SK-N-SH (cell line): ENCODE data around the gene GRK5. TPM values are rescaled to one million over a fixed set of nuclear protein-coding genes. Genes with fewer than 3 reads are reported as not detected.

Source experiments
- CTCF ChIA-PET: fragments of 300-600, 350-600 bp; formaldehyde crosslinking; extraction: SDS; loops from one replicate; lab custom pipeline; 2021; lab: Yijun Ruan, JAX
- POLR2A ChIA-PET: fragments of 350-600 bp; sonication (Branson Sonifier 250); formaldehyde crosslinking; extraction: SDS; loops from one replicate; lab custom pipeline; 2020; ENCODE audit warnings: antibody characterized with exemption, inconsistent platforms; lab: Yijun Ruan, JAX
- DNase-seq: peaks from one replicate; pipeline ENCODE4 v3.0.0; 2012
- H2AFZ ChIP-seq: fragments of 200-600 bp; sonication (generic); 2 replicates; pipeline ENCODE4 v1.8.1; 2016; ENCODE audit warnings: antibody characterized with exemption, mild to moderate bottlenecking, low read depth
- H3F3A ChIP-seq: fragments of 200-600 bp; sonication (generic); replicated peaks from 2 replicates; pipeline ENCODE3; 2016; ENCODE audit warnings: antibody characterized with exemption, mild to moderate bottlenecking; ENCODE audit not compliant: insufficient read depth
- H3K27ac ChIP-seq, 2 experiments: fragments of 200-500 bp in 1 of 2; fragments of 200-600 bp in 1 of 2; sonication (Bioruptor generic) in 1 of 2; sonication (generic), shearing (Covaris generic) in 1 of 2; 2 replicates each; pipeline versions ENCODE4 v1.5.1 to v1.6.1; 2014 to 2016; ENCODE audit warnings: low read depth in 2 of 2, inconsistent platforms in 1 of 2, low read length in 1 of 2, mild to moderate bottlenecking in 1 of 2, mixed read lengths in 1 of 2
- H3K27me3 ChIP-seq: fragments of 200-600 bp; sonication (generic), shearing (Covaris generic); 2 replicates; pipeline ENCODE4 v1.6.1; 2016; ENCODE audit warnings: mixed run types; ENCODE audit not compliant: insufficient read depth
- H3K36me3 ChIP-seq, 2 experiments: fragments of 200-500 bp in 1 of 2; fragments of 200-600 bp in 1 of 2; sonication (Bioruptor generic) in 1 of 2; sonication (generic) in 1 of 2; replicated peaks in 1 of 2; 2 replicates each; pipeline versions ENCODE3 to v1.5.1; 2014 to 2016; ENCODE audit warnings: low read length in 1 of 2, mild to moderate bottlenecking in 1 of 2; ENCODE audit not compliant: insufficient read depth in 2 of 2, control insufficient read depth in 1 of 2
- H3K4me1 ChIP-seq, 2 experiments: fragments of 200-500 bp in 1 of 2; fragments of 200-600 bp in 1 of 2; sonication (Bioruptor generic) in 1 of 2; sonication (generic), shearing (Covaris generic) in 1 of 2; 2 replicates each; pipeline versions ENCODE4 v1.5.1 to v1.6.1; 2014 to 2016; ENCODE audit warnings: low read depth in 1 of 2, low read length in 1 of 2, mixed run types in 1 of 2; ENCODE audit not compliant: insufficient read depth in 2 of 2, control insufficient read depth in 1 of 2
- H3K4me2 ChIP-seq: fragments of 200-600 bp; sonication (generic), shearing (Covaris generic); 2 replicates; pipeline ENCODE4 v1.6.1; 2017; ENCODE audit warnings: mixed run types
- H3K4me3 ChIP-seq, 2 experiments: fragments of 200-500 bp in 1 of 2; fragments of 200-600 bp in 1 of 2; sonication (Bioruptor generic) in 1 of 2; sonication (generic), shearing (Covaris generic) in 1 of 2; 2 replicates each; pipeline versions ENCODE4 v1.5.1 to v1.8.1; 2014 to 2016; ENCODE audit warnings: low read depth in 2 of 2, inconsistent platforms in 1 of 2, low read length in 1 of 2, mild to moderate bottlenecking in 1 of 2, mixed read lengths in 1 of 2, moderate library complexity in 1 of 2
- H3K79me2 ChIP-seq: fragments of 200-600 bp; sonication (generic); 2 replicates; pipeline ENCODE4 v1.8.1; 2017; ENCODE audit warnings: mild to moderate bottlenecking; ENCODE audit not compliant: insufficient read depth
- H3K9ac ChIP-seq: fragments of 200-600 bp; sonication (generic); 2 replicates; pipeline ENCODE4 v1.6.1; 2017; ENCODE audit warnings: mixed run types
- H3K9me2 ChIP-seq: fragments of 200-600 bp; sonication (generic); 2 replicates; pipeline ENCODE4 v1.6.1; 2017; ENCODE audit warnings: mixed run types
- H3K9me3 ChIP-seq: fragments of 200-600 bp; sonication (generic); 2 replicates; pipeline ENCODE4 v1.6.1; 2017; ENCODE audit warnings: mixed run types, mild to moderate bottlenecking, moderate library complexity
- H4K20me1 ChIP-seq: fragments of 200-600 bp; sonication (generic); 2 replicates; pipeline ENCODE4 v1.6.1; 2017; ENCODE audit warnings: mild to moderate bottlenecking, mixed run types; ENCODE audit not compliant: insufficient read depth
- CHD2 ChIP-seq: fragments of 150-350 bp; IDR thresholded peaks from 2 replicates; pipeline ENCODE4 v1.6.1; 2018; ENCODE audit warnings: low read length; ENCODE audit not compliant: partially characterized antibody
- ELF1 ChIP-seq: IDR thresholded peaks from 2 replicates; pipeline ENCODE4 v1.4.0; 2012
- EP300 ChIP-seq, 2 experiments: IDR thresholded peaks; 2 replicates each; pipeline versions ENCODE4 v1.4.0 to v1.6.1; 2012; ENCODE audit warnings: borderline replicate concordance in 1 of 2, low read depth in 1 of 2, low read length in 1 of 2
- FOSL2 ChIP-seq: IDR thresholded peaks from 2 replicates; pipeline ENCODE4 v1.4.0; 2012; ENCODE audit warnings: low read depth, mild to moderate bottlenecking, moderate library complexity, borderline replicate concordance
- FOXJ3 ChIP-seq: sonication (generic); formaldehyde crosslinking; IDR thresholded peaks from 2 replicates; pipeline ENCODE4 v1.5.1; 2020; ENCODE audit warnings: mild to moderate bottlenecking, missing genetic modification reagents
- GATA2 ChIP-seq: sonication (generic); formaldehyde crosslinking; IDR thresholded peaks from 2 replicates; pipeline ENCODE4 v1.5.0; 2020; ENCODE audit warnings: mild to moderate bottlenecking, missing genetic modification reagents
- JUND ChIP-seq: IDR thresholded peaks from 2 replicates; pipeline ENCODE4 v1.4.0; 2012
- NRF1 ChIP-seq: IDR thresholded peaks from 2 replicates; pipeline ENCODE4 v1.6.1; 2012; ENCODE audit warnings: low read depth, mild to moderate bottlenecking, low read length
- RFX5 ChIP-seq: IDR thresholded peaks from 2 replicates; pipeline ENCODE4 v1.6.1; 2012; ENCODE audit warnings: mild to moderate bottlenecking, improper control_type of control experiment, low read length
- RXRA ChIP-seq: IDR thresholded peaks from 2 replicates; pipeline ENCODE4 v1.4.0; 2012; ENCODE audit warnings: low read depth, mild to moderate bottlenecking, borderline replicate concordance
- SMC3 ChIP-seq: IDR thresholded peaks from 2 replicates; pipeline ENCODE4 v1.6.1; 2012; ENCODE audit warnings: low read depth, low read length, improper control_type of control experiment
- TEAD4 ChIP-seq: IDR thresholded peaks from 2 replicates; pipeline ENCODE4 v1.4.0; 2012; ENCODE audit warnings: mild to moderate bottlenecking, borderline replicate concordance; ENCODE audit not compliant: insufficient read depth
- YY1 ChIP-seq: IDR thresholded peaks from 2 replicates; pipeline ENCODE4 v1.4.0; 2012; ENCODE audit warnings: low read depth, mild to moderate bottlenecking
- WGBS: methylation state at CpG from one replicate; pipeline ENCODE4 v1.1.6; 2017; ENCODE audit warnings: low lambda C conversion rate; 5-methylcytosine and 5-hydroxymethylcytosine counted together
- polyA plus RNA-seq, 3 experiments: library from polyadenylated mRNA; depleted of rRNA; stranded (reverse); fragments of >200 nt; gene quantifications; 2 replicates each; pipeline ENCODE4 v1.2.3, GENCODE V29; 2012
- TF ChIP-seq, protein P1 (sequence below): fragments of 200-600 bp; sonication (generic); IDR thresholded peaks from 2 replicates; pipeline ENCODE4 v1.6.1; 2017; ENCODE audit warnings: antibody characterized with exemption, mild to moderate bottlenecking, moderate library complexity
- TF ChIP-seq, protein P2 (sequence below): fragments of 150-350 bp; IDR thresholded peaks from 2 replicates; pipeline ENCODE4 v1.6.1; 2016; ENCODE audit warnings: mild to moderate bottlenecking, low read depth, low read length
- TF ChIP-seq, protein P3 (sequence below): IDR thresholded peaks from 2 replicates; pipeline ENCODE4 v1.4.0; 2012; ENCODE audit warnings: low read depth, borderline replicate concordance
- TF ChIP-seq, protein P4 (sequence below): IDR thresholded peaks from 2 replicates; pipeline ENCODE4; 2012

The GRK5 gene
- polyA plus RNA-seq, 1 of the 3 experiments (the other 2 are of a cell fraction), result 12.1 TPM

DNA sequence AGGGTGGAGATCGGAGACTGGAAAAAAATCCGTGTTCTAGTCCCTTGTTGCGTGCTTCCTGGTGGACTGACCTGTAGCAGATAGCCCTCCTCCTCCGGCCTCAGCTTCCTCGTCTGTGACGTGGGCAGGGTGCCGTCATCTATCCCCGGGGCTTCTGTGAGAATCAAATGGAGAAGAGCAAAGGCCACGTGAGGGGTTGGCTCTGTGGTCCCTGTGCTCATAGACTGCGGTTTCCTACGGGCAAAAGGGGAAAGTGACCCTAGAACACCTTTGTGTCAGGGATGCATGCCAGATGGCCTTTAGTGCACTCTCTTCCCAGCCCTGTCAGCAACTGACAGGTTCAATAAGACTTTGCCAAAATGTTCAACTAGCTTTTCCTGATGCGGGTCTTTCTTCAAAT lies 33.7 kb downstream of the GRK5 start:
- Histone ChIP-seq H2AFZ (no peak overlapping the region), H3F3A (peaks cover 5% of the 10 kb centered on the region), H3K9me2 (no peaks in the 10 kb centered on the region), H3K27me3 (no peaks in the 10 kb centered on the region), H3K79me2 (peaks cover 13% of the 10 kb centered on the region), H4K20me1 (no peaks in the 10 kb centered on the region), H3K4me3 (no peak overlapping the region), H3K27ac (no peak overlapping the region), H3K9me3 (no peaks in the 10 kb centered on the region), H3K4me2 (no peak overlapping the region), H3K4me1 (peaks cover 16 to 24% of the 10 kb centered on the region in 2 experiments), H3K9ac (no peak overlapping the region), H3K36me3 (no peaks in the 10 kb centered on the region)
- POLR2A ChIA-PET, result no interaction called here
- 94% methylated on average over 12 of the region's 12 CpGs for WGBS
- DNase-seq, result no peak
- CTCF ChIA-PET, result interaction anchor here (0.9 to 2.0 kb wide), 4 partner anchors 11 to 204 kb away, joined by 3 to 9 read pairs (median 3); no protein-coding TSS in a partner anchor
- TF ChIP-seq TEAD4 (no peak), FOXJ3 (no peak), SMC3 (no peak), YY1 (no peak), JUND (no peak), ELF1 (no peak), CHD2 (no peak), RFX5 (no peak), RXRA (no peak), NRF1 (no peak), EP300 (IDR thresholded peaks at IDR 0.05; ENCODE audit: borderline replicate concordance in 1 of 2, low read depth in 1 of 2, low read length in 1 of 2) (no peak), GATA2 (CRISPR knock-in tag) (no peak), FOSL2 (no peak)
- TF ChIP-seq, protein P1, sequence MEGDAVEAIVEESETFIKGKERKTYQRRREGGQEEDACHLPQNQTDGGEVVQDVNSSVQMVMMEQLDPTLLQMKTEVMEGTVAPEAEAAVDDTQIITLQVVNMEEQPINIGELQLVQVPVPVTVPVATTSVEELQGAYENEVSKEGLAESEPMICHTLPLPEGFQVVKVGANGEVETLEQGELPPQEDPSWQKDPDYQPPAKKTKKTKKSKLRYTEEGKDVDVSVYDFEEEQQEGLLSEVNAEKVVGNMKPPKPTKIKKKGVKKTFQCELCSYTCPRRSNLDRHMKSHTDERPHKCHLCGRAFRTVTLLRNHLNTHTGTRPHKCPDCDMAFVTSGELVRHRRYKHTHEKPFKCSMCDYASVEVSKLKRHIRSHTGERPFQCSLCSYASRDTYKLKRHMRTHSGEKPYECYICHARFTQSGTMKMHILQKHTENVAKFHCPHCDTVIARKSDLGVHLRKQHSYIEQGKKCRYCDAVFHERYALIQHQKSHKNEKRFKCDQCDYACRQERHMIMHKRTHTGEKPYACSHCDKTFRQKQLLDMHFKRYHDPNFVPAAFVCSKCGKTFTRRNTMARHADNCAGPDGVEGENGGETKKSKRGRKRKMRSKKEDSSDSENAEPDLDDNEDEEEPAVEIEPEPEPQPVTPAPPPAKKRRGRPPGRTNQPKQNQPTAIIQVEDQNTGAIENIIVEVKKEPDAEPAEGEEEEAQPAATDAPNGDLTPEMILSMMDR, result no peak
- TF ChIP-seq, protein P2, sequence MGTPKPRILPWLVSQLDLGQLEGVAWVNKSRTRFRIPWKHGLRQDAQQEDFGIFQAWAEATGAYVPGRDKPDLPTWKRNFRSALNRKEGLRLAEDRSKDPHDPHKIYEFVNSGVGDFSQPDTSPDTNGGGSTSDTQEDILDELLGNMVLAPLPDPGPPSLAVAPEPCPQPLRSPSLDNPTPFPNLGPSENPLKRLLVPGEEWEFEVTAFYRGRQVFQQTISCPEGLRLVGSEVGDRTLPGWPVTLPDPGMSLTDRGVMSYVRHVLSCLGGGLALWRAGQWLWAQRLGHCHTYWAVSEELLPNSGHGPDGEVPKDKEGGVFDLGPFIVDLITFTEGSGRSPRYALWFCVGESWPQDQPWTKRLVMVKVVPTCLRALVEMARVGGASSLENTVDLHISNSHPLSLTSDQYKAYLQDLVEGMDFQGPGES, result no peak
- TF ChIP-seq, protein P3, sequence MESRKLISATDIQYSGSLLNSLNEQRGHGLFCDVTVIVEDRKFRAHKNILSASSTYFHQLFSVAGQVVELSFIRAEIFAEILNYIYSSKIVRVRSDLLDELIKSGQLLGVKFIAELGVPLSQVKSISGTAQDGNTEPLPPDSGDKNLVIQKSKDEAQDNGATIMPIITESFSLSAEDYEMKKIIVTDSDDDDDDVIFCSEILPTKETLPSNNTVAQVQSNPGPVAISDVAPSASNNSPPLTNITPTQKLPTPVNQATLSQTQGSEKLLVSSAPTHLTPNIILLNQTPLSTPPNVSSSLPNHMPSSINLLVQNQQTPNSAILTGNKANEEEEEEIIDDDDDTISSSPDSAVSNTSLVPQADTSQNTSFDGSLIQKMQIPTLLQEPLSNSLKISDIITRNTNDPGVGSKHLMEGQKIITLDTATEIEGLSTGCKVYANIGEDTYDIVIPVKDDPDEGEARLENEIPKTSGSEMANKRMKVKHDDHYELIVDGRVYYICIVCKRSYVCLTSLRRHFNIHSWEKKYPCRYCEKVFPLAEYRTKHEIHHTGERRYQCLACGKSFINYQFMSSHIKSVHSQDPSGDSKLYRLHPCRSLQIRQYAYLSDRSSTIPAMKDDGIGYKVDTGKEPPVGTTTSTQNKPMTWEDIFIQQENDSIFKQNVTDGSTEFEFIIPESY, result no peak
- TF ChIP-seq, protein P4, sequence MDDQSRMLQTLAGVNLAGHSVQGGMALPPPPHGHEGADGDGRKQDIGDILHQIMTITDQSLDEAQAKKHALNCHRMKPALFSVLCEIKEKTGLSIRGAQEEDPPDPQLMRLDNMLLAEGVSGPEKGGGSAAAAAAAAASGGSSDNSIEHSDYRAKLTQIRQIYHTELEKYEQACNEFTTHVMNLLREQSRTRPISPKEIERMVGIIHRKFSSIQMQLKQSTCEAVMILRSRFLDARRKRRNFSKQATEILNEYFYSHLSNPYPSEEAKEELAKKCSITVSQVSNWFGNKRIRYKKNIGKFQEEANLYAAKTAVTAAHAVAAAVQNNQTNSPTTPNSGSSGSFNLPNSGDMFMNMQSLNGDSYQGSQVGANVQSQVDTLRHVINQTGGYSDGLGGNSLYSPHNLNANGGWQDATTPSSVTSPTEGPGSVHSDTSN, result no peak
